ACC112 (cell line): ENCODE results near the gene DCAF6.

Source experiments
- H2AFZ ChIP-seq: fragments of 200-600 bp; sonication (generic); one replicate; pipeline ENCODE4 v1.6.0; 2017; ENCODE audit warnings: antibody characterized with exemption, low read length; ENCODE audit not compliant: unreplicated experiment
- H3K27ac ChIP-seq: fragments of 200-600 bp; sonication (generic); 2 replicates; pipeline ENCODE4 v1.5.1; 2014; ENCODE audit warnings: low read depth, mild to moderate bottlenecking, antibody characterized with exemption, low read length, moderate library complexity
- H3K27me3 ChIP-seq: fragments of 200-600 bp; sonication (generic); 2 replicates; pipeline ENCODE4 v1.6.1; 2014; ENCODE audit warnings: mild to moderate bottlenecking, antibody characterized with exemption, low read length, moderate library complexity, mixed read lengths; ENCODE audit not compliant: insufficient read depth
- H3K36me3 ChIP-seq: fragments of 200-600 bp; sonication (generic); 2 replicates; pipeline ENCODE4 v1.6.1; 2016; ENCODE audit warnings: mild to moderate bottlenecking, antibody characterized with exemption, low read length, moderate library complexity, mixed read lengths; ENCODE audit not compliant: insufficient read depth
- H3K4me1 ChIP-seq: fragments of 200-600 bp; sonication (generic); one replicate; pipeline ENCODE4 v1.6.1; 2016; ENCODE audit warnings: low read length, mixed read lengths; ENCODE audit not compliant: insufficient read depth, unreplicated experiment, control insufficient read depth
- H3K4me3 ChIP-seq: fragments of 200-600 bp; sonication (generic); 2 replicates; pipeline ENCODE4 v1.5.1; 2014; ENCODE audit warnings: mild to moderate bottlenecking, low read depth, low read length
- H3K79me2 ChIP-seq: fragments of 200-600 bp; sonication (generic); one replicate; pipeline ENCODE4 v1.6.0; 2016; ENCODE audit warnings: low read length; ENCODE audit not compliant: control insufficient read depth, unreplicated experiment, insufficient read depth

DCAF6 gene

GRCh38 chr1:168083456-168084325 lies 147.2 kb downstream of the DCAF6 start:
- Histone ChIP-seq H3K79me2 (no peaks in the 10 kb centered on the region), H3K4me1 (peaks cover 27% of the 10 kb centered on the region), H3K36me3 (peaks cover 2% of the 10 kb centered on the region; the same call in 1 of the 2 replicates), H2AFZ (no peak overlapping the region), H3K4me3 (no peak overlapping the region), H3K27ac (no peak overlapping the region), H3K27me3 (no peaks in the 10 kb centered on the region)

- no peak overlapping the region for H2AFZ ChIP-seq
These were observed 148.1 kb downstream of the DCAF6 start for GRCh38 chr1:168084396-168085231.

GRCh38 chr1:168085401-168085872 lies 149.0 kb downstream of the DCAF6 start:
- no peaks in the 10 kb centered on the region for H3K79me2 ChIP-seq
- H3K4me1 ChIP-seq, result peaks cover 25% of the 10 kb centered on the region
- no peak overlapping the region for H3K4me3 ChIP-seq
- H3K27me3 ChIP-seq, result no peaks in the 10 kb centered on the region
- H2AFZ ChIP-seq, result no peak overlapping the region
- H3K27ac ChIP-seq, result no peak overlapping the region
- peaks cover 2% of the 10 kb centered on the region; the same call in 1 of the 2 replicates for H3K36me3 ChIP-seq

More at GRCh38 chr1:168084396-168085231, 148.1 kb downstream of the DCAF6 start:
- peaks cover 33% of the 10 kb centered on the region for H3K4me1 ChIP-seq
- H3K36me3 ChIP-seq, result peaks cover 2% of the 10 kb centered on the region; the same call in 1 of the 2 replicates
- H3K4me3 ChIP-seq, result no peak overlapping the region
- no peaks in the 10 kb centered on the region for H3K79me2 ChIP-seq
- H3K27ac ChIP-seq, result no peak overlapping the region
- H3K27me3 ChIP-seq, result no peaks in the 10 kb centered on the region

- Histone ChIP-seq H3K4me1 (peaks cover 16% of the 10 kb centered on the region), H3K36me3 (peaks cover 2% of the 10 kb centered on the region; the same call in 1 of the 2 replicates), H2AFZ (no peak overlapping the region), H3K4me3 (no peak overlapping the region), H3K79me2 (no peaks in the 10 kb centered on the region), H3K27ac (no peak overlapping the region), H3K27me3 (no peaks in the 10 kb centered on the region)
These were observed 150.0 kb downstream of the DCAF6 start for GRCh38 chr1:168086438-168086837.

- no peak overlapping the region for H3K27ac ChIP-seq
- H2AFZ ChIP-seq, result no peak overlapping the region
- H3K36me3 ChIP-seq, result peaks cover 2% of the 10 kb centered on the region; the same call in 1 of the 2 replicates
- H3K79me2 ChIP-seq, result no peaks in the 10 kb centered on the region
- H3K4me3 ChIP-seq, result no peak overlapping the region
- no peaks in the 10 kb centered on the region for H3K27me3 ChIP-seq
- peaks cover 8% of the 10 kb centered on the region for H3K4me1 ChIP-seq
These were observed 151.2 kb downstream of the DCAF6 start for GRCh38 chr1:168087696-168088095.

GRCh38 chr1:168088511-168089325 lies 152.2 kb downstream of the DCAF6 start:
- no peak overlapping the region for H3K27ac ChIP-seq

GRCh38 chr1:168089326-168089978 lies 153.0 kb downstream of the DCAF6 start:
- H3K36me3 ChIP-seq, result peaks cover 2% of the 10 kb centered on the region; the same call in 1 of the 2 replicates
- no peak overlapping the region for H3K27ac ChIP-seq

More at GRCh38 chr1:168088511-168089325, 152.2 kb downstream of the DCAF6 start:
- H3K27me3 ChIP-seq, result no peaks in the 10 kb centered on the region
- peaks cover 8% of the 10 kb centered on the region for H3K4me1 ChIP-seq
- H3K79me2 ChIP-seq, result no peaks in the 10 kb centered on the region
- no peak overlapping the region for H3K4me3 ChIP-seq
- H2AFZ ChIP-seq, result no peak overlapping the region
- H3K36me3 ChIP-seq, result peaks cover 2% of the 10 kb centered on the region; the same call in 1 of the 2 replicates

GRCh38 chr1:168089979-168090337 lies 153.5 kb downstream of the DCAF6 start:
- Histone ChIP-seq H3K27me3 (no peaks in the 10 kb centered on the region), H3K4me3 (no peak overlapping the region), H3K79me2 (no peaks in the 10 kb centered on the region), H3K36me3 (peaks cover 2% of the 10 kb centered on the region; the same call in 1 of the 2 replicates), H3K27ac (no peak overlapping the region), H2AFZ (no peak overlapping the region), H3K4me1 (peaks cover 8% of the 10 kb centered on the region)

More at GRCh38 chr1:168089326-168089978, 153.0 kb downstream of the DCAF6 start:
- peaks cover 8% of the 10 kb centered on the region for H3K4me1 ChIP-seq
- H3K4me3 ChIP-seq, result no peak overlapping the region
- H3K27me3 ChIP-seq, result no peaks in the 10 kb centered on the region
- no peak overlapping the region for H2AFZ ChIP-seq
- no peaks in the 10 kb centered on the region for H3K79me2 ChIP-seq

- Histone ChIP-seq H3K27me3 (no peaks in the 10 kb centered on the region), H3K4me3 (no peak overlapping the region), H3K27ac (no peak overlapping the region), H3K79me2 (no peaks in the 10 kb centered on the region), H3K4me1 (peaks cover 8% of the 10 kb centered on the region), H2AFZ (no peak overlapping the region), H3K36me3 (peaks cover 2% of the 10 kb centered on the region; the same call in 1 of the 2 replicates)
These were observed 153.9 kb downstream of the DCAF6 start for GRCh38 chr1:168090395-168090794.
